A673 (cell line): ENCODE results near the gene CDC42BPA. TPM values are rescaled to one million over a fixed set of nuclear protein-coding genes. Genes with fewer than 3 reads are reported as not detected.

Experiments used
- BruUV-seq: library from RNA; stranded (reverse); fragments of 400-500 nt; replicated peaks from 2 replicates; lab custom pipeline; 2021; lab: Mats Ljungman, UMichigan
- CTCF ChIA-PET: fragments of 300-600 bp; sonication (Branson Sonifier 250); formaldehyde crosslinking; loops from one replicate; lab custom pipeline; 2022; ENCODE audit warnings: antibody characterized with exemption; lab: Charles Lee
- POLR2A ChIA-PET: fragments of 300-600 bp; sonication (Branson Sonifier 250); formaldehyde crosslinking; loops from one replicate; lab custom pipeline; 2022; ENCODE audit warnings: antibody characterized with exemption; ENCODE audit not compliant: low non-redundant PET; lab: Charles Lee
- DNase-seq: peaks from one replicate; pipeline ENCODE4 v3.0.0-alpha.2; 2015; ENCODE audit warnings: low spot score
- H3K27ac ChIP-seq: fragments of 200-600 bp; sonication (generic); 2 replicates; pipeline ENCODE4 v1.5.1; 2016; ENCODE audit warnings: mixed run types, low read depth, mild to moderate bottlenecking, mixed read lengths, antibody characterized with exemption, low read length; ENCODE audit not compliant: poor library complexity, severe bottlenecking
- H3K27me3 ChIP-seq: fragments of 200-600 bp; sonication (generic); replicated peaks from 2 replicates; pipeline ENCODE4 v1.6.1; 2017; ENCODE audit warnings: mixed run types, low read depth, mild to moderate bottlenecking, mixed read lengths, antibody characterized with exemption, low read length; ENCODE audit not compliant: insufficient read depth, poor library complexity
- H3K36me3 ChIP-seq: fragments of 200-600 bp; sonication (generic); 2 replicates; pipeline ENCODE4 v1.6.1; 2016; ENCODE audit warnings: mixed run types, mild to moderate bottlenecking, mixed read lengths, antibody characterized with exemption, low read length; ENCODE audit not compliant: insufficient read depth, poor library complexity, severe bottlenecking
- H3K4me1 ChIP-seq: fragments of 200-600 bp; sonication (generic); 2 replicates; pipeline ENCODE4 v1.6.1; 2017; ENCODE audit warnings: mixed run types, mild to moderate bottlenecking, mixed read lengths, antibody characterized with exemption, low read length; ENCODE audit not compliant: insufficient read depth, poor library complexity, severe bottlenecking
- H3K4me3 ChIP-seq: fragments of 200-600 bp; sonication (generic); 2 replicates; pipeline ENCODE4 v1.5.1; 2016; ENCODE audit warnings: low read depth, mixed run types, mild to moderate bottlenecking, mixed read lengths, low read length; ENCODE audit not compliant: poor library complexity, severe bottlenecking
- H3K9me3 ChIP-seq: fragments of 200-600 bp; sonication (generic); 2 replicates; pipeline ENCODE4 v1.6.1; 2016; ENCODE audit warnings: mixed run types, low read depth, mild to moderate bottlenecking, mixed read lengths, antibody characterized with exemption, low read length; ENCODE audit not compliant: poor library complexity, severe bottlenecking
- CTCF ChIP-seq: fragments of 300-800, 200-600 bp; sonication (generic); conservative IDR thresholded peaks from 2 replicates; pipeline ENCODE4 v1.5.1; 2017; ENCODE audit warnings: low read depth, mild to moderate bottlenecking, antibody characterized with exemption, low read length, moderate library complexity, mixed read lengths
- EZH2 ChIP-seq: fragments of 200-600 bp; sonication (generic); IDR thresholded peaks from 2 replicates; pipeline ENCODE4 v1.6.1; 2017; ENCODE audit warnings: borderline replicate concordance, low read depth, mild to moderate bottlenecking, mixed read lengths, antibody characterized with exemption, low read length; ENCODE audit not compliant: poor library complexity, severe bottlenecking
- intact Hi-C: fragments of 100-400 bp; cut with micrococcal nuclease; formaldehyde crosslinking; loops from one replicate; pipeline ENCODE4 v1.10.0; 2022; ENCODE audit not compliant: unreplicated experiment
- total RNA-seq: library from RNA; stranded (reverse); gene quantifications from 2 replicates; pipeline ENCODE4 v1.2.3, GENCODE V29; 2021

Gene CDC42BPA
- total RNA-seq, 1 experiment from 2014 or later = 21.7 TPM

- TF ChIP-seq EZH2 (no peak), CTCF (no peak)
- Histone ChIP-seq H3K36me3 (no peaks in the 10 kb centered on the region), H3K4me3 (no peak overlapping the region), H3K4me1 (no peaks in the 10 kb centered on the region), H3K27me3 (no peaks in the 10 kb centered on the region), H3K27ac (no peak overlapping the region), H3K9me3 (no peaks in the 10 kb centered on the region)
- intact Hi-C loops = no loop called here
- ChIA-PET POLR2A (no interaction called here), CTCF (no interaction called here)
- no TSS peak for BruUV-seq
- no peak for DNase-seq
Measured at GRCh38 chr1:227161470-227161869, 156.8 kb downstream of the CDC42BPA start.

GRCh38 chr1:227156520-227156919 is 161.8 kb downstream of the CDC42BPA start:
- Histone ChIP-seq H3K9me3 (no peaks in the 10 kb centered on the region), H3K4me3 (no peak overlapping the region), H3K4me1 (no peaks in the 10 kb centered on the region), H3K27ac (no peak overlapping the region), H3K36me3 (no peaks in the 10 kb centered on the region), H3K27me3 (no peaks in the 10 kb centered on the region)
- intact Hi-C loops = no loop called here
- ChIA-PET POLR2A (no interaction called here), CTCF (no interaction called here)
- no TSS peak for BruUV-seq
- TF ChIP-seq CTCF = no peak
- no peak for TF ChIP-seq EZH2
- no peak for DNase-seq

- Histone ChIP-seq H3K36me3 (no peaks in the 10 kb centered on the region), H3K9me3 (no peaks in the 10 kb centered on the region), H3K27ac (no peak overlapping the region), H3K4me1 (no peaks in the 10 kb centered on the region), H3K27me3 (no peaks in the 10 kb centered on the region), H3K4me3 (no peak overlapping the region)
- no TSS peak for BruUV-seq
- TF ChIP-seq CTCF = no peak
- no peak for TF ChIP-seq EZH2
- ChIA-PET POLR2A (no interaction called here), CTCF (no interaction called here)
- DNase-seq = no peak
- intact Hi-C loops = no loop called here
Measured at GRCh38 chr1:227155688-227156087, 162.6 kb downstream of the CDC42BPA start.
